BLaER1 (cell line): Measurements from ENCODE around the gene PRICKLE4.

Experiments
- H3K27ac ChIP-seq: shearing (Covaris generic); formaldehyde crosslinking; 2 replicates; pipeline ENCODE4 v1.8.1; 2022
- H3K27me3 ChIP-seq: shearing (Covaris generic); formaldehyde crosslinking; 2 replicates; pipeline ENCODE4 v1.8.1; 2022
- H3K36me3 ChIP-seq: shearing (Covaris generic); formaldehyde crosslinking; 2 replicates; pipeline ENCODE4 v1.8.1; 2022
- H3K4me1 ChIP-seq: shearing (Covaris generic); formaldehyde crosslinking; 2 replicates; pipeline ENCODE4 v1.8.1; 2022
- H3K4me2 ChIP-seq: shearing (Covaris generic); formaldehyde crosslinking; 2 replicates; pipeline ENCODE4 v1.8.1; 2022
- H3K4me3 ChIP-seq: shearing (Covaris generic); formaldehyde crosslinking; 2 replicates; pipeline ENCODE4 v1.8.1; 2022
- H3K9ac ChIP-seq: shearing (Covaris generic); formaldehyde crosslinking; 2 replicates; pipeline ENCODE4 v1.8.1; 2022
- H3K9me3 ChIP-seq: shearing (Covaris generic); formaldehyde crosslinking; 2 replicates; pipeline ENCODE4 v1.8.1; 2022
- H4K20me1 ChIP-seq: shearing (Covaris generic); formaldehyde crosslinking; 2 replicates; pipeline ENCODE4 v1.8.1; 2022
- Cebpa-rat ChIP-seq: shearing (Covaris generic); IDR thresholded peaks from 2 replicates; pipeline ENCODE4 v1.8.1; 2022

PRICKLE4 gene

DNA sequence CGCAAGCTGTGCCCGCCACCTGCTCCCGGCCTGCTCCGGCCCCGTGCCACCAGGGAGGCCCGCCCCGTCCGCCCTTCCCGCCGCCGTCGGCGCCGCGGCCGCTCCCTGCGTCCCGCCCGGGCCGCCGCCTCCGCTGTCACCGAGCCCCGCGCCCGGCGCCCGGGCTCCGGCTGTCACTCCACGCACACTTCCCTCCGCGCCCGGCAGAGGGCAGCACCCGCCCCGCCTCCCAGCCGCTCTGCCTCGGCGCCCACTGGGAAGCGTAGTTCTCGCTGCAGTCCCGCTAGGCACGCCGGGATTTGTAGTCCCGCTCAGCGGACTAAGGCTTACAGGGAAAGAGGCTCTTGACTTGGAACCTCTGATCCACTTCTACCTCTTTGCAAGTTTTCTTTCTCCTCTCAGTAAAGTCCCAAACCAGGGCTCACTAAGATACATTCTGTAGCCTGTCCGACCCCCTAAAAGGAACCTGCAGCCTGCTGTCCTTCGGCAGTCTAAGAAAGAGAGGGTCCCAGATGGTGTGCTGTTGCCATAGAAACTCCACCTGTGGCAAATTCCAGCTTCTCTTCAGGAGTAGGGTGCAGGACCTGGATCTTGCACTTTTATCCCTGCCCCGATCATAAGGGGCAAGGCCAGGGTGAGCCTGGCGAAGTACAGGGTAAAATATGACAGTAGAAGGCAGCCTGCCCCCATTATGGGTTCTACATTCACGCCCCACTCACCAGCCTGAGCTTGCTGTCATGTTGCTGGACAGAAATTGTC lies 45.0 kb upstream of the PRICKLE4 start, which contains the start of gene TFEB:
TSS of gene TFEB (minus strand) at position 182 of the 759 bp plus-strand sequence. CDS start 44,395 bp downstream, outside the sequence.
- peaks cover 47% of the 10 kb centered on the region for H3K4me1 ChIP-seq
- H3K9me3 ChIP-seq = no peaks in the 10 kb centered on the region
- peak within 1 kb of the TSS; percentile 90 for H3K4me3 ChIP-seq
- TF ChIP-seq Cebpa-rat = no peak
- H3K27ac ChIP-seq = peak within 1 kb of the TSS; percentile 94
- H3K4me2 ChIP-seq = peak within 1 kb of the TSS; percentile 100
- H3K9ac ChIP-seq = peak within 1 kb of the TSS; percentile 96
- H3K27me3 ChIP-seq = no peaks in the 10 kb centered on the region
- peaks cover 14% of the 10 kb centered on the region for H4K20me1 ChIP-seq
- H3K36me3 ChIP-seq = no peaks in the 10 kb centered on the region

DNA sequence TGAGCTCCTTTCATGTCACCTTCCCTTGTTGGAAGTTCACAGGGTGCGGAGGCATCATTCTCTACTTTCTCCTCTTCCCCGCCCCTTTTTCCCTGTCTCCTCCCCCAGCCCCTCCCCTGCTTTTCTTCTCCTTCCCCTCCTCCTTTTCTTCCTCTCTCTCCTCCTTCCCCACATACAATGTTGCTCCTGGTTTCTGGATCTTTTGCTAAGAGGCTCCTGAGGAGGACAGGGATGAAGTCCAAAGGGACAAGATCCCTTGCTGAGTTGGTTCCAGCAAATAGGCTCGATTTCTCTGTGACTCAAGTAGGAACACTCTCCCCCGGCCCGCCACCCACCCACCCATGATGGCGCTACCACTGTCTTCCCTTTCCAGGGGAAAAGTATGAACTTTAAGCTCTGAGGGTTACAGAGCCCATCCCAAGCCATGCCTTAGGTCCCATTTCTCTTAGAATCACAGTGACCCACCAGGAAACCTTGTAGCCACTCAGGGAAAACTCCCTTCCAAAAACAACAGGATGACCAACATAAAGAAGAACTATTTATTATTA lies 44.3 kb upstream of the PRICKLE4 start:
- no peaks in the 10 kb centered on the region for H3K9me3 ChIP-seq
- H4K20me1 ChIP-seq = peaks cover 7% of the 10 kb centered on the region; the same call in 1 of the 2 replicates
- H3K9ac ChIP-seq = no peak overlapping the region
- no peak overlapping the region for H3K27ac ChIP-seq
- H3K4me3 ChIP-seq = no peak overlapping the region
- H3K36me3 ChIP-seq = no peaks in the 10 kb centered on the region
- no peaks in the 10 kb centered on the region for H3K27me3 ChIP-seq
- no peak for TF ChIP-seq Cebpa-rat
- peak overlapping the region; percentile 100 for H3K4me2 ChIP-seq
- H3K4me1 ChIP-seq = peaks cover 40% of the 10 kb centered on the region

DNA sequence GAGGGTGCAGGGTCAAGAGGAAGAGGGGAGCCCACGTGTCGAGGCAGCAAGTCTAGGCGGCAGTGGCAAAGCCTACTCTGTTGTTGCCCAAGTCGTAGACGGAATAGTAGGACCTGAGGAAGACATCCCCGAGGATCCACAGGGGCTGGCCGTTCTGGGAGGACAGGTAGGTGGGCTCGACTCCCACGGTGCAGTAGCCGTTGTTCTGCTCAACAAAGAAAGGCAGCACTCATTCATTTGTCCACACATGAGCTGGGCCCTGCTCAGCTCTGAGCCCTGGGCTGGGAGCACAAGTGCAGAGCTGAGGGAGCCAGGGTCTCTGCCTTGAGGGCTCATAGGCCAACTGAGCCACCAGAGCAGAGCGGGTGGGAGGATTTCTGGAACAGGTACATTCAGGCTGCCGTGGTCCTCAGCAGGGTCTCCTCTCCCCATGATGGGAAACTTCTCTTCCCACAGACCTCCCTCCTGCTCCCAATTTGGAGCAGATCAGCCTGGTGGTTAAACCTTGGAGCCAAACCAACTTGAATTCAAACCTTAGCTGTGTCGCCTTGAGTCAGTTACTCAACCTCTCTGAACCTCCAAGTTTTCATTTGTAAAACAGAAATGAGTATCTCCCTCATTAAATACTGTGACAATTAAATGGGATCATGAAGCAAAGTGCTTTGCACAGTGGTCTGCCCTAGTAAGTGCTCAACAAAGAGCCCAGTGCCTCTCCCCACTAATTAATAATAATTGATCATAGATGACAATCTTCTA lies 43.6 kb upstream of the PRICKLE4 start:
- Histone ChIP-seq H3K4me1 (peaks cover 33% of the 10 kb centered on the region), H3K9me3 (no peaks in the 10 kb centered on the region), H3K4me2 (no peak overlapping the region), H3K27ac (no peak overlapping the region), H4K20me1 (peaks cover under 1% of the 10 kb centered on the region; the same call in 1 of the 2 replicates), H3K4me3 (no peak overlapping the region), H3K27me3 (no peaks in the 10 kb centered on the region), H3K9ac (no peak overlapping the region), H3K36me3 (no peaks in the 10 kb centered on the region)
- no peak for TF ChIP-seq Cebpa-rat

DNA sequence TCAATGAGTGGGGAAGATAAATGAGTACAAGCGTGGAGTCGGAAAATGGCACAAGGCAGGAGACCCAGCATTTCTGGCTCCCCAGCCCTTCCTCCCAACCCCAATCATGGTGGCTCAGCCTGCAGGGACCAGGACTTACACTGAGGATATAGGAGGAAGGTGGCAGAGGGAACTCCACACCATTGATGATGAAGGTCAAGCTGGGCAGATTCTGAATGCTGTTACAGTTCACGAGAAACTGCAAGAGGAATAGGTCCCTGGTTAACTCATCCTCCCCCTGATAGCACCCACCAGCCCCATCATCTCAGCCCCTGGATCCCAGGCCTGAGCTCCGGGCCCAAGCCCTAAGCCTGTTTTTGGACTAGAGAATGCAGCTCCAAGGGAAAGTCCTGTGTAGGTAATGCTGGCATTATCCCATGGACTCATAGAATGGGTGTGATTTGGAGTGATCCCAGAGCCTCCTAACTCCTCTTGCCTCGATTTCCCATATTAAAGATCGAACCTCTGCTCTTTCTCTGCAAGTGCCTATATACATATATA lies 42.9 kb upstream of the PRICKLE4 start:
- no peaks in the 10 kb centered on the region for H3K27me3 ChIP-seq
- H3K9ac ChIP-seq = no peak overlapping the region
- no peaks in the 10 kb centered on the region for H3K36me3 ChIP-seq
- no peak overlapping the region for H3K27ac ChIP-seq
- H3K9me3 ChIP-seq = no peaks in the 10 kb centered on the region
- no peak for TF ChIP-seq Cebpa-rat
- no peaks in the 10 kb centered on the region for H4K20me1 ChIP-seq
- H3K4me3 ChIP-seq = no peak overlapping the region
- no peak overlapping the region for H3K4me2 ChIP-seq
- H3K4me1 ChIP-seq = peaks cover 26% of the 10 kb centered on the region

DNA sequence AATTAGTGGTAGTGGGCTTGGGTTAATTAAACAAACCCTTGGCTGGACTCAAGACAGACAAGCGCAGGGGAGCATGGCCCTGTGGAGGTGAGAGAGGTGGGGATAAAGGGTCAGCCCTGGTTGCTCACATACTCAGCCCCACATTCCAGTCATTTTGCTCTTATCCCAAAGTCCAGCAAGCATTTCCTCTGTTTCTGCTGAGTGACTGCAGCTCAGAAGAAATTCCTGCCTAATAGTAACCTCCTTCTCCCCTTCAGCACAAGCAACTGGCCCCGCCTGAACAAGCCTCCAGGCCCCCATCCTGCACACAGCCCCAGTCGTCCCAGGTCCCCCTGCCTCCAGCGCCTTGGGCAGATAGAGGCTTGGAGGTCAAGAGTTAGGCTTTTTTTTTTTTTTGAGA lies 41.5 kb upstream of the PRICKLE4 start:
- Histone ChIP-seq H4K20me1 (no peaks in the 10 kb centered on the region), H3K27ac (no peak overlapping the region), H3K9ac (no peak overlapping the region), H3K9me3 (no peaks in the 10 kb centered on the region), H3K4me2 (no peak overlapping the region), H3K36me3 (no peaks in the 10 kb centered on the region), H3K4me3 (no peak overlapping the region), H3K4me1 (peaks cover 15% of the 10 kb centered on the region), H3K27me3 (no peaks in the 10 kb centered on the region)
- TF ChIP-seq Cebpa-rat = no peak

DNA sequence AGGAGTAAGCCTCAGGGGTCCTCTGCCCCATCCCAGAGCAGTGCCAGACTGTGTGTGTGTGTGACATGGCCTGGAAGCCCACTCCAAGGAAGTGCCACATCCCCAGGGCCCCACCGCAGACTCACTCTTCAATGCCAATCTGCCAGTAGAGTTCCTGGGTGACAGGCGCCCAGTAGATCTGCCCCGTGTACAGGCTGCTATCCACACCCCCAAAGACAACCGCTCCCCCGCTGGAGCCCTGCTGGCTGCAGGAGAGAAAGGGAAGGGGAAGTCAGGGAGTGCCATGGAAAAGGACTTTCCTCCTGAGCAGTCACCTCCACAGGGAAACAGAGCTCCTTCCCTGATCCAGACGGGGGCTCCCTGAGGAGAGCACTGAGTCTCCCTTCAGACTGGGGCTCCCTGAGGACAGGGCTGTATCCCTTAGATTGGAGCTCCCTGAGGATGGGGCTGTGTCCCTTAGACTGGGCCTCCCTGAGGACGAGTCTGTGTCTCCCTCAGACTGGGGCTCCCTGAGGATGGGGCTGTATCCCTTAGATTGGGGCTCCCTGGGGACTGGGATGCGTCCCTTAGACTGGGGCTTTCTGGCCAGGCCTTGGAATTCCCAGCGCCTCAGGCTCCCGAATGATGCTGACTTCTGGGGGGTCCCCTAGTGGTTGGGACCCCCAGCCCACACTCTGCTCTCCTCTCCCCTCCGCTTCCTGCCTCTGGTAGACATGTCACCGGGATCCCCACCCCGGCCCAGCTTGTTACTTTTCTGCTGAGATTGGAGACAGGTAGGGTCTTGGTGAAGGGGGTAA lies 40.0 kb upstream of the PRICKLE4 start:
- H3K4me2 ChIP-seq = no peak overlapping the region
- peaks cover 23% of the 10 kb centered on the region for H3K4me1 ChIP-seq
- no peak overlapping the region for H3K9ac ChIP-seq
- no peak overlapping the region for H3K27ac ChIP-seq
- H3K9me3 ChIP-seq = no peaks in the 10 kb centered on the region
- H3K4me3 ChIP-seq = no peak overlapping the region
- H4K20me1 ChIP-seq = no peaks in the 10 kb centered on the region
- no peak for TF ChIP-seq Cebpa-rat
- H3K36me3 ChIP-seq = no peaks in the 10 kb centered on the region
- no peaks in the 10 kb centered on the region for H3K27me3 ChIP-seq

DNA sequence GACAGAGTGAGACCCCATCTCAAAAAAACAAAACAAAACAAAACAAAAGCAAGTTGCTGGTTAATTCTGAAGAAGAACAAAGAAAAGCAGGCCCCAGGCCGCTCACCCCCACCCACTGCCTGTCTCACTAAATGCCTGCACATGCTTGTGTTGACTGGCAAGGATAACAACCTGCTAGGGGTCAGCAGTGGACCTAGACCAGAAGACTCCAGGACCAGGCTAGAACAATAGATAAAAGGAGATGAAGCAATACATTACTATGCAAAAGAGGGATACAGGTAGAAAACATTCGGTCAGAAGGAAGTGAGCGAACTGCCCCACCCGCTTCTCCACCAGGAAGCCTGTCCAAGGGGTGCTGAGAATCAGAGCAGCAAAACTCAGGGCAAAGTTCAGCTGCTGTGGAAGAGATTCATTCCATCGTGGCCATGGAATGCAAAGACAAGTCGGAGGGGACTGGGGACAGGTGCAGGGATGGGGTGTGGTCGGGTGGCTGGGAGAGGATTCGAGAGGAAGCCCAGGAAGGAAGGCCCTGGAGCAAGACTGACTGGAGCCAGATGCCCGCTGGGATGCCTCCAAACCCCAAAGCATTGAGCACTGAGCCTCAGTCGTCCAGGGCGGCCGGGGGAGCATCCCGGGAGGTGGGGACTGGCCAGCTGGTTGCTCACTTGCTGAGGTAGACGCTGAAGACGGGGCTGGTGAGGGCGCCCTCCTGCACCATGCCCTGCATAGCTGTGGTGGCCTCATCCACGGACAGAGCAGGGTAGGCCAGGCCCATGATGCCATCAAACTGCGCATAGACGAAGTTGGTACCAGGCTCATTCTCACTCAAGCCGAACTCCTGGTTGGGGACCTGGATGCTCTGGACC lies 38.7 kb upstream of the PRICKLE4 start:
- Histone ChIP-seq H3K4me3 (no peak overlapping the region), H3K4me2 (no peak overlapping the region), H3K9ac (no peak overlapping the region), H3K4me1 (peaks cover 17% of the 10 kb centered on the region; the same call in 1 of the 2 replicates), H4K20me1 (no peaks in the 10 kb centered on the region), H3K27ac (no peak overlapping the region), H3K9me3 (no peaks in the 10 kb centered on the region), H3K36me3 (no peaks in the 10 kb centered on the region), H3K27me3 (no peaks in the 10 kb centered on the region)
- TF ChIP-seq Cebpa-rat = no peak

DNA sequence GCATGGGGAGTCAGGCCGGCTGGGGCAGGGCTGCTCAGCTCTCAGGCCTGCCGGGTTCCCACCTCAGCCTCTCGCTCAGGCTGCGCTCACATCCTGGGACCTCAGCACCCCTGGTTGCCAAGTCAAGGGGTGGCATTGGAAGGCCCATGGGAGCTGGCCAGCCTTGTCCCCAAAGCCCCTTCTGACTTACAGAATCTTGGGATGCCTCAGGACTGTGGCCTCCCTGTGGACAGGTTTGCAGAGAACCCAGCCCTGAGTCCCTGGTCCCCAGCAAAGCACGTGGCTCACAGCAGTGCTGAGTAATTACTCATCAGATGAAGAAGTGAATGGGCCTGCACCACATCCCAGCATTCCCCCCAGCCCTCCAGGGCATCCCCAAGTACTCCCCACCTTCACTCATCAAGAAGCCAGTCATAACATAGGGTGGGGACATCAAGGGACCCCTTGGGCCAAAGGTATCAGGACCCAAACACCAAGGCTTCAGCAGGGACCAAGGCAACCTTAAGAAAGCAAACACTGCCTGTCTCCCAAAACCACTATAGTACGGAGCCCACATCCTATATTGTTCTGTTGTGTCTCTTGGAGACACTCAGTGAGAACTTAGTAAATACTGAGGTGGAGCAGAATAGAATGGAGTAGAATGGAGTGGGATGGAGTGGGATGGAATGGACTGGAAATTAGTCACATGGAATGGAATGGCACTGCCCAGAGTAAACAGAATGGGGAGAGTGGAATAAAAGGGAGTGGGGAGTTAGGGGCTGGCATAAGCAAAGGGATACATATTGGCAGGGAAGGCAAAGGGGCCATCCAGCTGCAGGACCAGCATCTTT lies 37.0 kb upstream of the PRICKLE4 start:
- Histone ChIP-seq H4K20me1 (no peaks in the 10 kb centered on the region), H3K9me3 (no peaks in the 10 kb centered on the region), H3K27ac (no peak overlapping the region), H3K4me3 (no peak overlapping the region), H3K4me2 (no peak overlapping the region), H3K4me1 (peaks cover 17% of the 10 kb centered on the region; the same call in 1 of the 2 replicates), H3K27me3 (no peaks in the 10 kb centered on the region), H3K36me3 (no peaks in the 10 kb centered on the region), H3K9ac (no peak overlapping the region)
- no peak for TF ChIP-seq Cebpa-rat
